Cardiac septum (tissue), 1 donor: Measurements from ENCODE around the gene IL17RB. TPM values are rescaled to one million over a fixed set of nuclear protein-coding genes. Genes with fewer than 3 reads are reported as not detected.

Source experiments
- DNase-seq: peaks from one replicate; pipeline ENCODE4 v3.0.0-alpha.2; 2020; ENCODE audit warnings: low spot score
- intact Hi-C: fragments of 100-400 bp; cut with DNase I; formaldehyde crosslinking; loops from one replicate; pipeline ENCODE4 v1.14.0; 2022
- total RNA-seq: library from RNA; stranded (reverse); fragmentation: NEBNext Ultra II Directional; extraction: Animal tissue kit (Norgen Biotek cat#: 25700); gene quantifications from one replicate; pipeline ENCODE4 v1.2.1, GENCODE V29; 2021
- donor health status: DM: no; HTN: no; CAD: no.

IL17RB gene
- total RNA-seq, 1 donor from 2014 or later, result 0.08 TPM

DNA sequence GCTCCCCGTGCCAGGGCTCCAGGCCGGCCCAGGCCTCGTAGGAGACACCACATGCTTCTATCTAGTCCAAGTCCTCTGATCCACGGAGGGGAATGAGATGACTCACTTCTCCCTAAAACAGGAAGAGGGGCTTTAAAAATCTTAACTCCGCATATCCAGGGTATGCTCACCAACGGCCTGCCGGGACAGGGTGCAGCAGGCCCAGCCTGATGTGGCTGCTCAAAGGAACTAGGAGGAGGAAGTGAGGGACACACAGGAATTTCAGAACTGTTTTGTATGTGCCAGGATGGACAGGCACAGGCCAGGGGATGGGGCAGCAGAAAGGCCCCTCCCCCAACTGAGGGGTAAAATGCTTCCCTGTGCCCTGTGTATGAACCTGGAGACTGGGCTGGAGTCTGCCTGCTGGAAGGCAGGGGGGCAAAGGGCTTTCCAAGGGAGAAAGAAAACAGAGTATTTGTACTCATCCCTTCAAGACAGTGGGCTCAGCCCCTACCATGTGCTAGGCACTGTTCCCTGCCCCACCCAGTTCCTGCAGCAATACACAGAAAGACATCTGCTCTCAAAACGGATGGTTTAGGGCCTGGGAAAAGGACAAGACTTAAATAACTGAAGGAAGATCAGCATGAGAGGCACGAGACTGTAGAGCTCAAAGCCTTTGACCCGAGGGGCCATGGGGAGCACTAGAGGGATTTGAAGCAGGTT, 22.3 kb upstream of the IL17RB start:
- intact Hi-C loops, result no loop called here
- DNase-seq, result peak; percentile 43

DNA sequence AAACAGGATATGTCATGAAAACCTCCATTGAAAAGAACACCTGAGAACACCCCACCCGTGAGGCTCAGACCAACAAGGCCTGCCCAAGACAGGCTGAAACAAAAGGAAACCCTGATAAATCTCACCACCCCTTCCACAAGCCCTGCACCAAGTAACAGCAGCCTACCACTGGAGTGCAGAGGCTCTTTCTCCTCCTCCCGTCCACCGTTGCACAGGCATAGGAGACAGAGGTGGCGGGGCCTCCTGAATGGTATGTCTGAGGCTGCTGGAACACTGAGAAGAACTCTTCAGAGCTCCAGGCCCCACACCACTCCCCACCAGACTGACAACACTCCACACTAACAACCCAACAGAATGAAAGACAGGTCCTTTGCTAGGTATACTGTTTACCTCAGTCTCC, 21.6 kb upstream of the IL17RB start:
- intact Hi-C loops, result no loop called here
- DNase-seq, result peak; percentile 44

DNA sequence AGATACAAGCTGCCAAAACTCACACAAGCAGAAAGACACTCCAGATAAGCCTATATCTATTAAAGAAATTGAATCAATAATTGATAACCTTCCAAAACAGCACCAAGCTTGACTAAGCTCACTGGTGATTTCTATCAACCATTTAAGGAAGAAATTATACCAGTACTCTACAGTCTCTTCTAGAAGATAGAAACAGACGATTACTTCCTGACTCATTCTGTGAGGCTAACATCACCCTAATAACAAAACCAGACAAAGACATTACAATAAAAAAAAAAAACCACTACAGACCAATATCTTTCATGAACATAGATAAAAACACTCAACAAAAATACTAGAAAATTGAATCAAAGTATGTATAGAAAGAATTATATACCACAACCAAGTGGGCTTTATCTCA, 20.3 kb upstream of the IL17RB start:
- intact Hi-C loops, result no loop called here

DNA sequence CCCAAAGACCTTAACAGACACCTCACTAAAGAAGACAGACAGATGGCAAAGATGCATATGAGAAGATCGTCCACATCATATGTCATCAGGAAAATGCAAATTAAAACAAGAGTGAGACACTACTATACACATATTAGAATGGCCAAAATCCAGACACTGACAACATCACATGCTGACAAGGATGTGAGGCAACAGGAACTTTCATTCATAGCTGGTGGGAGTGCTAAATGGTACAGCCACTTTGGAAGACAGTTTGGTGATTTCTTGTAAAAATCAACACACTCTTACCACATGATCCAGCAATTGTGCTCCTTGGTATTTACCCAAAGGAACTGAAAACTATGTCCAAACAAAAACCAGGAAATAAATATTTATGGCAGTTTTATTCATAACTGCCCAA, 17.8 kb upstream of the IL17RB start:
- DNase-seq, result no peak
- intact Hi-C loops, result no loop called here

More for the DNA sequence above, 20.3 kb upstream of the IL17RB start:
- no peak for DNase-seq

DNA sequence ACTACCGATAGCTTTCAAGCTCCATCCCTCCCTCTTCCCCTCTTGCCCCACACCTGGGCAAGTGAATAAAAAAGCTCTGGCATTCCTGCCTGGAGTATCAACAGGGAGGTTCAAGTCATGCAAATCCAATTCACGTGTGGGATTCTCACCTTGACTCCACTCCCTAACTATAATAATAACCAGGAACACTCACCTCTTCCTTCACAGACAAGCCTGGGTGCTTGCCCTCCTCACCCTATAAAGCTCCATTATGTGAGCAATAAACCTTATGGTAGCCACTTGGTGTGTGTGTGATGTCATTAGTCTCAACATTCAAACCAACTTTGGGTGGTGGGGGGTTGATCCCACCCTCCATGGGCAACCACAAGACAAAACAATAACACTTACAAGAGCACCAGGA, 16.8 kb upstream of the IL17RB start:
- DNase-seq, result peak; percentile 15
- intact Hi-C loops, result no loop called here

DNA sequence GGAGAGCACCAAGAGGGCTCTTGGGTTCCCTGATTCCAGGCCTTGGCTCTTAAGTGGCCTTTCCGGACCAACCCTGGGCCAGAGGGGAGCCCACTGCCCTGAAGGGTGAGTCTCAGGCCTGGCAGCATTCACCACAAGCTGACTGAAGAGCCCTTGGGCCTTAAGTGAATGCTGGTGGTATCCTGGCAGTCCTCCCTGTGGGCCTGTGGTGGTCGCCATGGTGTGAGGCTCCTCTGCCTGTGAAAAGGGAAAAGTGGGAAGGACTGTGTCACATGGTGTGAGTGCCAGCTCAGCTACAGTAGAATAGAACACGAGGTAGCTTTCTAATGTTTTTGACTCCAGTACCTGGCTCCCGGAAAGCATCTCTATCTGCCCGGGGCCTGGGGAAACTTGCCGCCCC, 15.4 kb upstream of the IL17RB start:
- DNase-seq, result peak; percentile 71
- intact Hi-C loops, result no loop called here

DNA sequence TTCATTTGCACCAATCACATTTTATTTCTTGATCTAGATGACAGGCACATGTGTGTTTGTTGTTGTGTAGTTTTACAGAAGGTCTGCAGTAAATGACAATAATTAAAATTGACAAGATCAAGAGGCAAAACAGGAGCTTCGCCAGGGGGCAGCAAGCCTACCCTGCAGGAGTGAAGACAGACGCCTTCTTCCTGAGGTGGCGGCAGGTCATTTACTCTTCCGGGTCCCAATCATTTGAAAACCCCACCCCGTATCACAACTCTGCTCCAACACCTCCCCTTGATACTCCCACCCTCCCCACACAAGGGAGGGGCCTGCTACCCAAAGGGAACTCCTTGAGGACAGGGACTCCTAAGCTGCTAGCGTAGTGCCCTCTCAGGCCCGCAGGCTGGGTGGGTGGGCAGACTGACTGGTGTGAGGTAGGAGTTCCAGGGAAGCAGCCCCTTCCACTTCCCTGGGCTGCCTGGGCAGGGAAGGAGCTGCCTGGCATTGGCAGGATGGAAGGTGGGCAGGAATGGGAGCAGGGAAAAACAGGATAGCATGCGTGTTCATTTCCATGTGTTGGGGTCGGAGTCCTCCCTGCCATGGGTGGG, 13.2 kb upstream of the IL17RB start:
- peak; percentile 68 for DNase-seq
- intact Hi-C loops, result no loop called here

DNA sequence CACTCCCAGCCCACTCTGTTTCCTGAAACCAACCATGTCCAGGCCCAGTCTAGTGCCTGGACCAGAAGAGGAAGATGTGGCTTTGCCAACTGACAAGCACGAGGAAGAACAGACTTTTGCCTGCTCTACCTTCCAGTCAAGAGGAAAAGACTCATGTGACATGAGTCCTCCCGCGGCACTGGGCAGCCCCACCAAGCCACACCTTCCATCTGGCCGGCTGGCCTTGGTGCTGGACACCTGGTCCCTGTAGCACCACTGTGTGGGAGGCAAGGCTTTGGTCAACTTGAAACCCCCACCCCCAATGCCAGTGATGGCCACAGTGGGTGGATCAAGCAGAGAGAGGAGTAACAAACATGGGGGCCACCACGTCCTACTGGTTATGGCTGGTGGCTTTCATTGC, 12.7 kb upstream of the IL17RB start:
- intact Hi-C loops, result no loop called here
- DNase-seq, result peak; percentile 49

DNA sequence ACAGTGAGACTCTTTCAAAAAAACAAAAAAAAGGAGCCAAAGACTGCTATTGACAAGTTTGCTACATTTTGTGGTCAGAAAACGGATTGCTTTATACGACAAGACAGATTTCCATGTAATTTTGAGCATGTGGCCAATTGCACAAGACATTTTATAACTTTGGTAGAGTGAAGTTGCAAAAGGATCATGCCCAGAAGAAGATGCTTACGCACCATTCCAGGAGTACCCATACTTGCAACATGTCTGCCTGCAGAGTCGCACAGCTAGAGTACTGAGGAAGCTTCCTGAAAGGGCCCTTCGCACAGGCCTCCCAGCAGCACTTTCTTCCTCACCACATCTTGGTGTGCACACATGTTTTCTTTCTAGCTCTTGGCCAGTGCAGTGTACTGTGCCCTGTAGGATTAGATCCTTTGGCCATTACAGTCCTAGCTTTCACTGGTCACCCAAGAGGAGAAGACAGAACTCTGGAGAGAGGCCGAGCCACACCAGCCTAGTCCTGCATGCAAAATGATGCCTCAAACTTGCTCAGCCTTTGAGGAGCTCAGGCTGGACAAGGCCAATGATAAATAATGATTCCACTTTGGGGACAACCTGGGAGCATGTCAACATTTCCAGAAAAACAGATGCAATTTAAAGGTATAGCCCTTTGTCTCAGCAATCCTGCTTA, 11.8 kb upstream of the IL17RB start:
- peak; percentile 74 for DNase-seq
- intact Hi-C loops, result no loop called here

DNA sequence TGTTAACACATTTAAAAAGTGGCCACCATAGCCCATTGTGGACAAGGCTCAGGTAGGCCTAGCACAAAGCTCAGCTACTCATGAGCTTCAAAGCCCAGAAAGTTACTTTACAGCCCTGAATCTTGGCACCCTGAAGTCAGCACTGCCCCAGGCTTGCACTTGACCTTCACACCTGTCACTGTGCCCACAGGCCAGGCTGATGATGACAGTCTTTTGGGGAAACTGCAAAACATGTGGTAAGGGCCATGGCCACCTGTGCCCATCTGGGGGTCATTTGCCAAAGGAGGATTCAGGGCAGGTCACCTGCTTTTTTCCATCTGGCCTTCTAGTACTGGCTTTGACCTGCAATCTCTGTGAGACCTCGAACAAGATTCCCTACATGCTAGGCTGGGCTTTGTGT, 11.1 kb upstream of the IL17RB start:
- DNase-seq, result peak; percentile 46
- intact Hi-C loops, result no loop called here

DNA sequence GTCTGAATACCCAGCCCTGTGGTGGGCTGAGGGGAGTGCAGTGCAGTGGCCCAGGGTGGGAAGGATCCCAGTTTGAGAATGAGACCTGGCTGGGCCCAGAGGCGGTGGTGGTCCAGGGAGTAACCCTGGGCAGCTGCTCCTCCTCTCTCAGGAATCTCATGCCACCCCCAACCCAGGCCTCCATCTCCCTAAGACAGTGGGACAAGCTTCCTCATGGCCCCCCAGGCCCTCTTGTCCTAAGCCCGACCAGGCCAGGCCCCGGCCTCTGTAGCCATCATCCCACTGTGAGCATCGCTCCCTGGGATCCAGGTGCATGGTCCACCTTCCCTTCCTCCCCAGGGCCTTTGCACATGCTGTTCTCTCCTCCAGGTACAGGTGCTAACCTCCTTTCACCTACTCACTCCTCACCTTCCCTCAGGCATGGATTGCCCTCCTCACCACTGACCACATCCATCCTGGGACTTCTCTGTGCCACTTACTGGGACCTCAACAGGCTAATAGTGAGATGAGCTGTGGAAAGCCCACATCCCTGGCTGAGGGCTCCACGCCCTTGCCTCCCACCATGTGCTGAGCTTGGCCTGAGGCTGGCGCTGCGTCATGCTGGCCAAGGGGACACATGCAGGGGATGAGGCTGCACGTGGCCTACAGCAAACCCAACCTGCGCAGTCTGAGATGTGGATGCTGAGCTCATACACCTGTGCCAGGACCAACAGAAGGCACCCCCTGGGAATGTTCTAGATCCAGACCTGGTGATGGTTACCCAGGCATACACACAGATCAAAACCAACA, 10.1 kb upstream of the IL17RB start:
- peak; percentile 56 for DNase-seq
- intact Hi-C loops, result no loop called here

DNA sequence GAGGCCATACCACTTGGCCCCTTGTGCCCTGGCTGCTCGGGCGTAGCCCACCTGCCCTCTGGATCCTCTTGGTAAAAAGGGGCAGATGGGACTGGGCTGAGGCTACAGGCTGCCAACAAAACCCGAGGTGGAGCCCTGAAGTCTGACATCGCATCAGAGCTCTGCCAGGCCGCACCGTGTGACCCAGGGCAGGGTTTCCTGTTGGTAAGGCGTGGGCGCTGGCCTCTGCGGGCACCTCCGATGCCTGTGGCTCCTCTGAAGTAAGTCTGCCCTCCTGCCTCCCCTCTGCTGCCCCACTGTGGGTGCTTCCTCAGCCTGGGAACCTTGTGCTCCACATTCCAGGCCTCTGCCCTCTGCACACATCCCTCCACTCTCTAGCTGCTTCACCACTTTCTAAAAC, 9.0 kb upstream of the IL17RB start:
- intact Hi-C loops, result no loop called here
- DNase-seq, result peak; percentile 35

DNA sequence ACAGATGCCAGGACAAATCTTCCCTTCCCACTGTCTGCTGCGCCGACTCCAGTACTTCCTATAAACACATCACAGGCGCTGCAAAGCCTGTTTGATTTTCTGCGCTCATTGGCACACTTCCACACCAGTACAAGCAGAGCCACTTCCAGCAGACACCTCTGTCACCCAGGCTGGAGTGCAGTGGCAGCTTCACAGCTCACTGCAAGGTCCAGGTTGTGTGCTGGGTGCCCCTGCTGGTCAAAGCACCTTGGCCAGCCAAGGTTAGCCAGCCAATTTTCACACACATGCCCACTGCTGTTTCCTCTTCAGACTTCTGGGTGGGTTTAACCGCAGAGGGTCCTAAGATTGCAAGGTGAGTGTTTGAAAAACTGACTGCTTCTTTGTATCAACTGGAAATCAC, 5.1 kb upstream of the IL17RB start:
- intact Hi-C loops, result no loop called here
- DNase-seq, result peak; percentile 57

DNA sequence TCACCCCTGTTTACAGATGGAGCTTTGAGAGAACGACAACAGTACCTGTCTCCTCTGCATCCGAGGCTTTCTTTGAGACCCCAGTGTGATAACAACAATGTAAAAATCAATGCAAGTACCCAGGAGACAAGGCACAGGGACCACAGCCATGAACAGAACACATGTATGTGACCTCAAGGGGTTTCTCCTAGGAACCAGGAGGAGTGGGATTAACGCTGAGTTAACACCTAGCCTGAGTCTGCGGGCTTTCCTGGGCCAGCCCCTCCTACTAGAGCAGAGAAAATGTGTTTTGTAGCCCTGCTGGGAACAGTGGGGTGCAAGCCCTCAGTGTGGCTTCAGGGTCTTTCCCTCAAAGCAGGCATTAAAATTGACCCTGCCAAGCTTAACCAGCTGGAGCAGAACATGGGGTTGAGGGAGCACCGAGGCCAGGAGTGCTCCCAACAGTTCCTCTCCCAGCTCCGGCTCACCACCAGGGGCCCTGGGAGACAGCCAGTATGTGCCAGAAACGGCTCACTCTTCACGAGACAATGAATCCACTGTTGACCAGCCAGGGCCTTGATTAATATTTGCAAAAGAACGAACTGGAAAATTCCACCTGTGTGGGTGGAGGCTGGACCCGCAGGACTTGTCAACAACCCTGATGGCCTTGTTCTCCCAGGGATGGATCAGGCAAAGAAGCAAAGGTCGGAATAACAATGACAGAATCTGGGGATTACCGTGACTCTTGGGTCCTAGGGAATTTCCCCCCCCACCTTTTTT, 3.8 kb upstream of the IL17RB start:
- intact Hi-C loops, result no loop called here
- peak; percentile 66 for DNase-seq

DNA sequence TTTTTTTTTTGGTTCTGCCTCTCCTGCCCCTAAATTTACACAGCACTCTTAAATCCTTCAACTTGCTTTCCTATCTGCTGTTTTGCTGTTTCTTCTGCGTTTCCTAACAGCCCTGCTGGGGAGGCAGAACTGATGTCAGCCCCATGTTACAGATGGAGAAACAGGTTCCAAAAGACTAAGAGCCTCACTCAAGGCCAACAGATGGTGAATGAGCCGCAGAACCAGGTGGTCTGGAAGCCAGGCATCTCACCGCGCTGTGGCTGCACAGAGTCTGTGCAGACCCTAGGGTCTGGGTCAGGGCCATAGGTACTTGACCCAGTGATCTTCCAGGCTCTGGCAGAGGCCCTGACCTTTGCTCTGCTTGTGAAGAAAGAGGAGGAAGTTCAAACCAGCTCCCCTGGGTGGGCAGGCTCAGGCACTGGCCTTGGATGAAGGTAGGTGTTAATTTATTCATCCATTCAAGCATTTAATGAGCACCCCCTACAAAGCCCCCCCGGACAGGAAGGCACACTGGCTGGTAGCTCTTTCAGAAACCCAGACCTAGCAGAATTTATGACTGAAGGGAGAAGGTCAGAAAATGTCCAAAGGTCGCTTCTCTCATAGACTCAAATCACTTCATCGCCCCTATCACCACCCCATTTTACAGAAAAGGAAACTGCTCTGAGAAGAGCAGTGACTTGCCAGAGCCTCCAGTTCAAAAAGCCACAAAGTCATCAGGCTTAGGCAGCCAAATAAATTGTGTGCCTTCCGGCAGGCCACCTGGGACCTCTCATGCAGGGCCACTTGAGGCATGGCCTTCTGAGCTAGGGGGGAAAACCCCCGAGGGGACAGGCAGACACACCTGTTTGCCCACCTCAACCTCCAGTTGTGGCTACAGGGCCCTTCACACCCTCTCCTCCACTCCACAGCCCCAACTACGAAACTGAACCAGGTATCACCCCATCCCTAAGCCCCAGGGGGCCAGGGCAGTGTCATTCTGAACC, 2.9 kb upstream of the IL17RB start:
- intact Hi-C loops, result no loop called here
- DNase-seq, result peak; percentile 63

DNA sequence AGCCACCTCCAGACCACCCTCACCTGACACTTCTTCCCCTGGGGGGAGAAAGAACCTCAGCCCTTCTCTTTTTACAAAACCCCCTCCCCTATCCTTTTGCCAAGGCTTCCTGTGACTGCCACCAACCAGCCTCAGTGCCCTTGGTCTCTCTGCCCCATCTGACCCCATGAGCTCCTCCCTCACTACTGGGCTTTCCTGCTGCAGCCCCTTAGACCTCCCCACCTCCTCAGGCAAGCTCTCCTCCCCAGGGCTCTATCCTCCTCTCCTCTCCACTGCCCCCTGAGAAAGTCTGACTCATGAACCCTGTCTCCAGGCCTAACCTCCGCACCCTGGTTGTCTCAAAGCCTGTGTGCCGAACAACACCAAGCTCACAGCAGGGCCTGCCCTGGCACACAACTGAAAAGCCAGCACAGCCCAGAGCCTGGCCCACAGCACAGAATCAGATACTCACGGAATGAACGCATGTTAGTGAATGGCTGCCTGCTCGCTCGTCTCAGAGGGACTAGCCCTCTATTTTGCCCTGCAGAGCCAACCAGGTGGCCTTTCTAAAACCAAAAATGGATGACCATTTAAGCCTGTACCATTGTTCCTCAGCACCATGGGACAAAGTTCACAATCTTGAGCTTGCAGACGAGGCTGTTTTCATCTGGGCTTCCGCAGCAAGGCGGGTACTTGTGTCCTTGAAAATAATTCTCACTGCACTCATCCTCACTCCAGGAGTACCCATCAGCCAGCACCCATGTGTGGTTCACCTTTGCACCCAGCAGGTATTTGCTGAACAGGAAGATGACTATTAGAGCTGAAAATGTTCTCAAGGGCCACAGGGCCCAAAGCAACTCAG, 1.9 kb upstream of the IL17RB start:
- no peak for DNase-seq
- intact Hi-C loops, result no loop called here

DNA sequence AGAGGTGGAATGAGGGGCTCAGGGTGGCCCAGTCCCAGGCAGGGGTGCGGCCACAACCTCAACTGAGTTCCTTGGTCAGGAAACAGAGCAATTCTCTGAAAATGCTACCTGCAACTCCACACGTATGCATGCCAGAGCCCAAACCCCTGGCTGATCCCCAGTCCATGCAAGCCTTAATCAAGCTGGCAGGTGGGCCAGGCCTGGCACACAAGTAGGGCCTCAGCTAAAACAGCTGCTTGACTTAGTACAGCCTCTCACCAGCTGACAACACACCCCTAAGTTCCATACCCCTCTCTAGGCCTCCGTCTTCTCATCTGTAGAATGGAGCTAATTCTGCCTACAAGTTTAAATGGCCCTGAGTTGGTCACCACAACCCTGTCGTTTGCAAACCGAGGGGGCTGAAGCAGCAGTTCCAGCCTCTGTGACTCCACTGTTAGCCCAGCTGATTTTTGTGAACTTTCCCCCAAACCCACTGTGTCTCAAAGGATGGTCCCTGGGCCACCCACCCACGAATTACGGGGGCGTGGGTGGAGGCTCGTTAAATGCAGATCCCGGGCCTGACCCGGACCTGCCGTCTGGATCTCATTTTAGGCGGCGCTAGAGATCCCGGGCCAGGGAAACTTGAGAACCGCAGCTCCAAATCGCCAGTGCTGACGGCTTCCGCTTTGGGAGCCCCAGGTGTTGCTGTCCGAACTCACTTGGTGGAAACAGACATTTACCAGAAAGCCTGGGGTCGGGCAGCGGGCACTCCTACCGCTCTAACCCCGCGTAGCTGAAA, 1.1 kb upstream of the IL17RB start:
- DNase-seq, result peak; percentile 78
- intact Hi-C loops, result no loop called here
